ENCODE data around the gene BBIP1. TPM values are rescaled to one million over a fixed set of nuclear protein-coding genes. Genes with fewer than 3 reads are reported as not detected.
A peak's percentile ranks its signal among the peaks of the same experiment; 100 is the strongest.

Gene BBIP1
- total and polyA plus RNA-seq, 3 donors from 2014 or later: 41.8 to 202 (median 57.7) TPM

- H3K36me3 ChIP-seq (ENCODE audit: low read depth, missing control alignments): no peaks in the 10 kb centered on the region
- intact Hi-C loops (cut with DNase I; ENCODE audit: low total_unique reads): no loop called here
- no peak for DNase-seq
- H3K27ac ChIP-seq: no peak overlapping the region
- H3K9me3 ChIP-seq: no peaks in the 10 kb centered on the region
- TF ChIP-seq POLR2A (IDR thresholded peaks at IDR 0.05) (no peak), CTCF (IDR thresholded peaks at IDR 0.05) (peak; percentile 46 to 57 (median 54))
- 38 to 56% methylated on average over 4 of the region's 4 CpGs for WGBS, 2 donors
- H3K4me1 ChIP-seq: no peaks in the 10 kb centered on the region
- no peaks in the 10 kb centered on the region for H3K27me3 ChIP-seq
- no peak overlapping the region for H3K4me3 ChIP-seq
Observed at GRCh38 chr10:110893559-110894179, 25.3 kb downstream of the BBIP1 start.

- H3K4me1 ChIP-seq: no peaks in the 10 kb centered on the region
- H3K27ac ChIP-seq: no peak overlapping the region
- H3K9me3 ChIP-seq: no peaks in the 10 kb centered on the region
- H3K4me3 ChIP-seq: no peak overlapping the region
- intact Hi-C loops (cut with DNase I; ENCODE audit: low total_unique reads): no loop called here
- no peaks in the 10 kb centered on the region for H3K27me3 ChIP-seq
- TF ChIP-seq CTCF (IDR thresholded peaks at IDR 0.05) (no peak), POLR2A (IDR thresholded peaks at IDR 0.05) (no peak)
- H3K36me3 ChIP-seq (ENCODE audit: low read depth, missing control alignments): no peaks in the 10 kb centered on the region
- WGBS, 2 donors: 71 to 77% methylated on average over 3 of the region's 3 CpGs
- no peak for DNase-seq
Observed at GRCh38 chr10:110892602-110893288, 26.2 kb downstream of the BBIP1 start.

GRCh38 chr10:110887560-110887959 is 31.4 kb downstream of the BBIP1 start:
- H3K9me3 ChIP-seq: no peaks in the 10 kb centered on the region
- intact Hi-C loops (cut with DNase I; ENCODE audit: low total_unique reads): no loop called here
- no peak for TF ChIP-seq CTCF (IDR thresholded peaks at IDR 0.05)
- no peak for TF ChIP-seq POLR2A (IDR thresholded peaks at IDR 0.05)
- no peaks in the 10 kb centered on the region for H3K27me3 ChIP-seq
- no peak overlapping the region for H3K4me3 ChIP-seq
- H3K4me1 ChIP-seq: no peaks in the 10 kb centered on the region
- 88 to 94% methylated on average over 1 of the region's 1 CpG for WGBS, 2 donors
- no peak overlapping the region for H3K27ac ChIP-seq
- DNase-seq: no peak
- no peaks in the 10 kb centered on the region for H3K36me3 ChIP-seq (ENCODE audit: low read depth, missing control alignments)

- no peaks in the 10 kb centered on the region for H3K4me1 ChIP-seq
- no peaks in the 10 kb centered on the region for H3K9me3 ChIP-seq
- intact Hi-C loops (cut with DNase I; ENCODE audit: low total_unique reads): no loop called here
- H3K27ac ChIP-seq: peak overlapping the region in 1 of 2 donors; percentile 32
- no peaks in the 10 kb centered on the region for H3K36me3 ChIP-seq (ENCODE audit: low read depth, missing control alignments)
- no peak overlapping the region for H3K4me3 ChIP-seq
- no peak for DNase-seq
- TF ChIP-seq CTCF (IDR thresholded peaks at IDR 0.05) (no peak), POLR2A (IDR thresholded peaks at IDR 0.05) (no peak)
- WGBS, 2 donors: 46 to 48% methylated on average over 5 of the region's 5 CpGs
- no peaks in the 10 kb centered on the region for H3K27me3 ChIP-seq
Observed at GRCh38 chr10:110885932-110886674, 32.9 kb downstream of the BBIP1 start.
